ENCODE measurements around the gene GARNL3.

Gene GARNL3

DNA sequence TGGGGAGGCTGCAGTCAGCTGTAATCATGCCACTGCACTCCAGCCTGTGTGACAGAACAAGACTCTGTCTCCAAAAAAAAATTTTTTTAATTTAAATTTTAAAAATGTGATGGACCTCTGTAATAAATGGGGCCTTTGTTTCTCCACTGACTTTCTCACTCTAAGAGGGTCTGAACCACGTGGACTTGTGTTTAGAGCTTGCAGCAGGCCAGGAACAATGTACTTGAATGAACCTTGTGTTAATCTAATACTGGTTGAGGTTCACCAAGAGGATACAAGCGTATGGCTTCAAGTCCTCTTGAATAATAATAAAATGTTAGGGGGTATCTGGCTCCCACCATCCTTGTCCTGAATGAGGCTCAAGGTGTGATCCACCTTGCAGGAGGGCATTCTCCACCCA lies 118.0 kb downstream of the GARNL3 start:
- Mint-ChIP-seq H3K4me3 (no peak overlapping the region), H3K36me3 (ENCODE audit: low read depth) (no peaks in the 10 kb centered on the region), H3K27me3 (ENCODE audit: low read depth, poor library complexity) (peaks cover 16% of the 10 kb centered on the region), H3K27ac (no peak overlapping the region), H3K9me3 (peaks cover 18% of the 10 kb centered on the region), H3K4me1 (peaks cover 31% of the 10 kb centered on the region)
- no peak for DNase-seq
- TF ChIP-seq, protein P1, sequence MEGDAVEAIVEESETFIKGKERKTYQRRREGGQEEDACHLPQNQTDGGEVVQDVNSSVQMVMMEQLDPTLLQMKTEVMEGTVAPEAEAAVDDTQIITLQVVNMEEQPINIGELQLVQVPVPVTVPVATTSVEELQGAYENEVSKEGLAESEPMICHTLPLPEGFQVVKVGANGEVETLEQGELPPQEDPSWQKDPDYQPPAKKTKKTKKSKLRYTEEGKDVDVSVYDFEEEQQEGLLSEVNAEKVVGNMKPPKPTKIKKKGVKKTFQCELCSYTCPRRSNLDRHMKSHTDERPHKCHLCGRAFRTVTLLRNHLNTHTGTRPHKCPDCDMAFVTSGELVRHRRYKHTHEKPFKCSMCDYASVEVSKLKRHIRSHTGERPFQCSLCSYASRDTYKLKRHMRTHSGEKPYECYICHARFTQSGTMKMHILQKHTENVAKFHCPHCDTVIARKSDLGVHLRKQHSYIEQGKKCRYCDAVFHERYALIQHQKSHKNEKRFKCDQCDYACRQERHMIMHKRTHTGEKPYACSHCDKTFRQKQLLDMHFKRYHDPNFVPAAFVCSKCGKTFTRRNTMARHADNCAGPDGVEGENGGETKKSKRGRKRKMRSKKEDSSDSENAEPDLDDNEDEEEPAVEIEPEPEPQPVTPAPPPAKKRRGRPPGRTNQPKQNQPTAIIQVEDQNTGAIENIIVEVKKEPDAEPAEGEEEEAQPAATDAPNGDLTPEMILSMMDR (IDR thresholded peaks at IDR 0.05) = no peak

DNA sequence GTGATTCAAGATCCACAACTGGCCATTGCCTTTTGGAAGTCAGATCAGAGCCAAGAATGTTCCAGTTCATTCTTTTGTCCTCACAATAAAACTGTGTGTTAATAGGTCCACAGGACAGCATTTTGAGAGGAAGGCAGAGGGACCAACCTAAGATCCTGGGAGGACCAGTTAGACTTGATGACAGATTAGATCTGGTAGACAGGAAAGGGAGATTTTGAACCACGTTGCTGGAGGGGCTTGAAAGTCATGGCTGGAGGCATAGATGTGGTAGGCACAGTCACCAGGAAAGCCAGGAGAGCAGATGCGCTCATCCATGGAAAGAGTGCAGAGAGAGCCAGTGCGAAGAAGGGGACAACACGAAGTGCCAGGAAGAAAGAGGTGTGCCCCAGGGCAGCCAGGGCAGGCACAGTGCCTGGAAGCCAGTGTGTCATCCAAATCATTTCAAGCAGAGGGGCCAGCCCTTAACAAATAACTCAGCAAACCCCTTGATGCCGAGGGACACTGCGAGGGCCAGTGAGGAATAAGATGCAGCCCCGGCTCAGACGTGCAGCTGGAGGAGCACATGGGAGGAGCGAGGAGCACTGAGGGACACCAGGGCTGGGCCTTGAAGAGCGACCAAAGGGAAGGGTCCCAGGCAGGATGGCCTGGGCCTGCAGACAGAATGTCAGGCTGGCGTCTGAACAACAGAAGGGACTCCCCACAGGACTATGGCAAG lies 119.6 kb downstream of the GARNL3 start:
- Mint-ChIP-seq H3K9me3 (peaks cover 14% of the 10 kb centered on the region), H3K36me3 (ENCODE audit: low read depth) (no peaks in the 10 kb centered on the region), H3K4me1 (peaks cover 44% of the 10 kb centered on the region)

DNA sequence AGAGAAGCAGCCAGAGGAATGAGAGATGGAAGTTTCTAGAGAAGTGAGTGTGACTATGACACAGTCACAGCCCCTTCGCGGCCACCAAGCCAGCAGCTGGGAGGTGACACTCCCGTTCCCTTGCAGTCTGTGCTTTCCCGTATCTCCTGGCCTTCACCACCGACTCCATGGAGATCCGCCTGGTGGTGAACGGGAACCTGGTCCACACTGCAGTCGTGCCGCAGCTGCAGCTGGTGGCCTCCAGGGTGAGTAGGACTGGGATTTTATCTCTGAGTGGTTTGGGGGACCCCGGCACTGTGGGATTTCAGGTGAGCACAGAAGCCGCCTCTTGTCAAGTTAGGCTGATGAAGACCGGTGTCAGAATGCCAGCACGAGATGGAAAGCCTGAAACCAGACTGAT lies 120.3 kb downstream of the GARNL3 start:
- no peak overlapping the region for H3K27ac Mint-ChIP-seq

More for the DNA sequence above, 119.6 kb downstream of the GARNL3 start:
- TF ChIP-seq, protein P1 (IDR thresholded peaks at IDR 0.05) = no peak
- DNase-seq = no peak
- Mint-ChIP-seq H3K27me3 (ENCODE audit: low read depth, poor library complexity) (peaks cover 8% of the 10 kb centered on the region), H3K4me3 (no peak overlapping the region), H3K27ac (no peak overlapping the region)

DNA sequence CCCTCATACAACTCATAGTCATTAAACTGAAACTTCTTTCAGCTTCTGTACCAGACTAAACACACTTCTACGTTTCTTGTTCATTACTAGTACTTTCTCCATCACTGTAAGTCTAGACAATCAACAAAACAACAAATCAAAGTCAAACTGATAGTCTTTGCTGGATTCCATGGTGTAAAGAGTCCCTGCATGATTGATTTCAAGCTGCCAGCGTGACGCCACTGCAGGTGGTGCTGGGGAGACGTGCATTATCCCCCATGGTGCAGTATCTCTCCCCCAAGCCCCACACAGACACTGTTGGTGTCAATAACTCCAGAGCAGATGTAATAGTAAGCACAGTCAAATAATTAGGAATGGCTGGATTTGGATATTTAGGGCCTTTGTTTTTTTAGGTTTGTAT lies 121.7 kb downstream of the GARNL3 start:
- H3K9me3 Mint-ChIP-seq = no peaks in the 10 kb centered on the region
- TF ChIP-seq, protein P1 (IDR thresholded peaks at IDR 0.05) = no peak
- H3K4me3 Mint-ChIP-seq = no peak overlapping the region
- peaks cover 9% of the 10 kb centered on the region for H3K27me3 Mint-ChIP-seq (ENCODE audit: low read depth, poor library complexity)
- H3K27ac Mint-ChIP-seq = no peak overlapping the region
- H3K36me3 Mint-ChIP-seq (ENCODE audit: low read depth) = no peaks in the 10 kb centered on the region
- DNase-seq = no peak
- peaks cover 58% of the 10 kb centered on the region for H3K4me1 Mint-ChIP-seq

More for the DNA sequence above, 120.3 kb downstream of the GARNL3 start:
- DNase-seq = no peak
- peaks cover 9% of the 10 kb centered on the region for H3K27me3 Mint-ChIP-seq (ENCODE audit: low read depth, poor library complexity)
- no peaks in the 10 kb centered on the region for H3K36me3 Mint-ChIP-seq (ENCODE audit: low read depth)
- H3K9me3 Mint-ChIP-seq = peaks cover 7% of the 10 kb centered on the region
- TF ChIP-seq, protein P1 (IDR thresholded peaks at IDR 0.05) = no peak
- H3K4me3 Mint-ChIP-seq = no peak overlapping the region
- peaks cover 49% of the 10 kb centered on the region for H3K4me1 Mint-ChIP-seq

DNA sequence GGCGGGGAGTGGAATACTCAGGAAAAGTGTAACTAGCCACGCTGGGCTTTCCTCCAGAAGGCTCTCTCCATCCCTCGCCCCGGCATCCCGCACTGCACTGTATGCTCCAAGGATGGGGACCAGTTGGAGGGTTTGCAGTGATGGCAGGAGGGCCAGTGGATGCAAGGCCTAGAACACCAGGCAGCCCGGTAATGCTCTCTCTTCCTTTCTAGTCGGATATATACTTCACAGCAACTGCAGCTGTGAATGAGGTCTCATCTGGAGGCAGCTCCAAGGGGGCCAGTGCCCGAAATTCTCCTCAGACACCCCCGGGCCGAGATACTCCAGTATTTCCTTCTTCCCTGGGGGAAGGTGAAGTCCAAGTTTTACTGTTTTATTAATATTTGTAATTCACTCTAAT lies 122.4 kb downstream of the GARNL3 start:
- no peak for DNase-seq
- TF ChIP-seq, protein P1 (IDR thresholded peaks at IDR 0.05) = no peak
- no peak overlapping the region for H3K4me3 Mint-ChIP-seq
- peaks cover 12% of the 10 kb centered on the region for H3K27me3 Mint-ChIP-seq (ENCODE audit: low read depth, poor library complexity)
- no peaks in the 10 kb centered on the region for H3K36me3 Mint-ChIP-seq (ENCODE audit: low read depth)
- no peak overlapping the region for H3K27ac Mint-ChIP-seq
- H3K9me3 Mint-ChIP-seq = no peaks in the 10 kb centered on the region
- peaks cover 58% of the 10 kb centered on the region for H3K4me1 Mint-ChIP-seq
